Myocyte (in vitro differentiated cells): ENCODE measurements around the gene ACOXL. TPM values are rescaled to one million over a fixed set of nuclear protein-coding genes. Genes with fewer than 3 reads are reported as not detected.
A peak's percentile ranks its signal among the peaks of the same experiment; 100 is the strongest.

Source experiments
- DNase-seq: peaks from one replicate; pipeline ENCODE4 v3.0.0-alpha.2; 2012; ENCODE audit warnings: low read depth
- total RNA-seq: library from RNA; depleted of rRNA; stranded (reverse); fragments of >200 nt; gene quantifications from 2 replicates; pipeline ENCODE4 v1.2.3, GENCODE V29; 2014

Gene ACOXL
- total RNA-seq, 1 donor from 2014 or later = not detected

DNA sequence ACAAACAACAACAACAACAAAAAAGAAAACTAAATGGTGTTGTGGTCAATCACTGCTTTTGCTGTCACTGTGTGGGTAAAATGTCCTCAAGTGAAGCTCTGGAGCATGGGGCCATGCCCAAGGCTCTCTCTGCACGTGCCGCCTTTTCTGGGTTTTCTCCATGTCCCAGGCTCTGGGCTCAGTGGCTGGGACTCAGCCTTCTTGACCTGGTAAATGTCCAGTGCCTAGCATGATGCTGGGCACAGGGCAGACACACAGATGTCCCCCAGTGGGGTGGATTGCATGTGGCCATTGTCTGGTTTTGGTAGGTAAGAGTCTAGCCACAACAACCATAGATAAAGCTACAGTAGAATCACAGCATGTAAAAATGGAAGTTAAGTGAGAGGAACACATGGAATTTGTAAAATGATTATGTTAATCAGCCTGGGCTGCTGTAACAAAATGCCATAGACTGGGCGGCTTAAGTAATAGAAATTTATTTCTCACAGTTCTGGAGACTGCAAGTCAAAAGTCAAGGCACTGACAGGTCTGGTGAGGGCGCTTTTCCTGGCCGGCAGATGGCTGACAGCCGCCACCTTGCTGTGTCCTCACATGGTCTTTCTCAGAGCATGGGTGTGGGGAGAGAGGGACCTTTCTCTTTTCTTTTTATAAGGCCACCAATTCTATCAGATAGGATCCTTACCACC is 174.4 kb downstream of the ACOXL start:
- DNase-seq = no peak

DNA sequence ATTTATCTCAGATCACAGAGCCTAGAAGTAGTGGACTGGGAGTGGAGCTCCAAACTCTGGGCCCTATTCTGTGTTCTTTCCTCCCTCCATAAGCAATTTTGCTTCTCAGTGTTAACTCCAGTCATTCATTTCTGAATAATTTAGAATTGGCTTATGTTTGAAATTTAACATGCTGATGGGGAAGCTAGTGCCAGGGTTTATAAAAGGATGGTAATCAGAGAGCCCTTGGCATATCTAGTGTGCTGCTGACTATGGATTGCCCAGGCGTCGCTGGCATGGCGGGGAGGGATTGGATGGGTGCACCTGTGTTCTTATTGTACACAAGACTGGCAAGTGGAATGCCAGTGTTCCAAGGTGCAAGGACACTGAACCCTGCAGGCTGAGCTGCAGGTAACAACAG is 177.1 kb downstream of the ACOXL start:
- DNase-seq = no peak

DNA sequence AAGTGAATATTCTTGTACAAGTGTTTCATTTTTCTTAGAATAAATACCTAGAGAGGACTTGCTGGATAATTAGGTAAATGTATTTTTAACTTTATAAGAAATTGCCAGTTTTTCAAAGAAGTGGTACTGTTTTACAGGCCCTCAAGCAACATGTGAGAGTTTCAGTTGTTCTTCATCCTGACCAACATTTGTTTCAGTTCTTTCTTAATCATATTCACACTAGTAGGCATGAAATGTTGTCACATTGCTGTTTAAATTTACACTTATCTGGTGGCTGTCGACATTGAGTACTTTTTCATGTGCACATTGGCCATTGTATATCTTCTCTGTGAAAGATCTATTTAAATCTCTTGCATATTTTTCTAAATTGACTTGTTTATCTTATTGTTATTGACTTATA is 178.1 kb downstream of the ACOXL start:
- no peak for DNase-seq

GRCh38 chr2:110919738-110920137 is 187.4 kb downstream of the ACOXL start:
- no peak for DNase-seq

- no peak for DNase-seq
Observed at GRCh38 chr2:110925479-110925878, 193.1 kb downstream of the ACOXL start.

- no peak for DNase-seq
Observed at GRCh38 chr2:110927526-110927925, 195.2 kb downstream of the ACOXL start.

- DNase-seq = no peak
Observed at GRCh38 chr2:110929528-110929927, 197.2 kb downstream of the ACOXL start.

GRCh38 chr2:110931648-110932047 is 199.3 kb downstream of the ACOXL start:
- DNase-seq = no peak

- no peak for DNase-seq
Observed at GRCh38 chr2:110933420-110933819, 201.0 kb downstream of the ACOXL start.

GRCh38 chr2:110934948-110935347 is 202.6 kb downstream of the ACOXL start:
- no peak for DNase-seq

DNA sequence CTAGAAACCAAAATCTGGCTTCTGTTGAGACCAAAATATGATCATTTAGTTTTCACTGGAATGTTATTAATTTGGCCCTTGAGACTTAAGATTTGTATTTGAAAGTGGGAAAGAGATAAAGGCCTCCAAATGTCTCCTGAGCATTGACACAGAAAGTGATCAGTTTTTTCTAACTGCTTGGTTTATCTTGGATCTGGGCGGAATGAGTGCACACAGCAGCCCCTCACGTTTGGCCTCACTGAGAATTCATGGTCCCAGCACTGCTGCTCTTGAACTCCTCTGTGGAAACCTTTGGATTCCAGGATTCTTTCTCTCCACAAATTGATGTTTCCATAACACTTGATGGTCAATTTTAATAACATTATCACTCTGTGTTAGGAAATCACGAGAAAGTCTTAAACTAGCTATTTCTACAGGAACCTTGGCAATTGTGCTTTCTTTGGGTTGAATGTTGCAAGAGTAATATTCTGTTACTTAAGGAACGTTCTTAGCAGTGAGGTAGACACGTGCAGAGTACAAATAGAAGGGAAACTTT is 208.1 kb downstream of the ACOXL start:
- no peak for DNase-seq

DNA sequence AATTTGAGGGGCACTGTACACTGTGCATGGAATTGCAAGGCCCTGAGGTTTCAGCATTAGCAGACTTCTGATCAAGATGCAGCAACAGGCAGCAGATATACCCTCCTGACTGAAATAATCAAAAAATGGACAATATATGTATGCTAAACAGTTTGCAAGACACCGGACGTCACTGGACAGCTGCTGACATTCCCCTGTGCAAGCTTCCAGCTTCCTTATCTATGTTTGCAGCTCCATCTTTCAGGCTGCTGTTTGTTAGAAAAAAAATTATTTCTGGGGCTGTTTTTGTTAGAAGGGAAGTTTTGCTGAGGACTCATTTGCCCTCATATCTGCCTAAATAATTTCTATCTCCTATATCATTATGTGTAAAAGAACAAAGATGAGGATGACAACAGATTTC is 208.9 kb downstream of the ACOXL start:
- no peak for DNase-seq

GRCh38 chr2:110943070-110943634 is 210.8 kb downstream of the ACOXL start:
- no peak for DNase-seq

DNA sequence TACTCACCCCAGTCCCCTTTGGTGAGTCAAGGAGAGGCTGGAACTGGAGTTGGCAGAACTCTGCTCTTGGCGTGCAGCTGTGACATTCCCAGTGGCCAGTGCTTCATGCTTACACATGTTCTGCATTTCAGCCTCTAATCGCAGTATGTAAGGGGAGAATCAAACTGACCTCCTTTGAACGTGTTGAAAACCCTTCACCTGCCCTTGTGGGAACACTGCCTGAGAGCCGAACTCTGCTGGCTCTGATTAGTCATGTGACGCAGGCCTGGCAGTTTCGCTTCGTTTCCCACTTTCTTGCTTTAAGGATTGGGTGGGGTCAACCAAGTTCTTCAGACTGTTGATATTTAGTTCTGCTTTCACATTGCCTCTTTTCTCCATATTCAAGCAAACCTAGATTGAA is 214.5 kb downstream of the ACOXL start:
- peak; percentile 1 for DNase-seq

- DNase-seq = peak; percentile 8
Observed at GRCh38 chr2:110948027-110948674, 215.8 kb downstream of the ACOXL start.

GRCh38 chr2:110950281-110950680 is 217.9 kb downstream of the ACOXL start:
- DNase-seq = no peak

DNA sequence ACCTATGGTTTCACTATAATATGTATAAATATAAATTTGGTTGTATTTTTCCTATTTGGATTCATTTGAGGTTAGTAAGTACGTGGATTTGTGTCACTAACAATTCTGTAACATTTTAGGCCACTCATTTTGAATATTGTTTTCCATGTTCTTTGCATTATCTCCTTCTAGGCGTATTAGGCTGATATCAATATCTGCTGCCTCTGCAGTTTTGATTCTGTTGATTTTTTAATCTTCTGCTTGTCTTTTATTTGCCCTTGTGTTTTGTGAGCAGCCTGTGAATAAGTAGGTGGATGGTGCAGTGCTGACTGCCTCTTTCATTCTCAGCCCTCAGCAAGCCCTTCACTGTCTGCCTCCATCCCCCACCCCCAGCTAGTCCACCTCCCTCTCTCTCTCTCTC is 222.7 kb downstream of the ACOXL start:
- DNase-seq = no peak

DNA sequence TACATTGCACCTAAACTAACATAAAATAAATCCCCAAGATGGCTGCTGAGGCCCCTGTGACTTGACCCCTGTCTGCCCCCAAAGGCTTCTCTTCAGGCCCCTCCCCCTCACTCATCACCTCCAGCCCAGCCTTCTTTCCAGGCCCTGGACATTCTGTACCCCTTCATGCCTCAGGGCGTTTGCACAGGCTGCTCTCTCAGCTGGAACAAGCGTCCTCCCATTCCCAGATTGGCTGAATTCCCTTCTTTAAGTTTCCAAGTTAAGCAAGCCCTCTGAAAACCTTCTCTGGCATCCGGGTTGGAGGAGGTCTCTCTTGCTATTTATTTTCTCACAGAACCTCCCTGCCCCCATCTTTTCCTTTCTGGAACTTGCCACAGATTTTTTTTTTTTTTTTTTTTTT is 223.2 kb downstream of the ACOXL start:
- DNase-seq = no peak

DNA sequence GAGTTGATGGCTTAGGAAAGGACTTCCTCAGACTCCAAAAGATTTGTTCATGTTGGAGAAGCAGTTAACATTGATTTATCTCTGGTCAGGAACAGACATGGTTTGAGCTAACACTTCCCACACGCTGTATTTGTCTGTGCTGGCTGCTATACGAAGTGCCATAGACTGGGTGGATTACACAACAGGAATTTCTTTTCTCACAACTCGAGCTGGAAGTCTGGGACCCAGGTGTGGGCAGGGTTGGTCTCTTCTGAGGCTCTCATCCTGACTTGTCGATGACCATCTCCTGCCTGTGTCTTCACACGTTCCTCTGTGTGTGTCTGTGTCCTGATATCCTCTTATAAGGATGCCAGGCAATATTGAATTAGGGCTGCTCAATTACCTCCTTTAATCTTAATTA is 224.9 kb downstream of the ACOXL start:
- no peak for DNase-seq

- DNase-seq = no peak
Observed at GRCh38 chr2:110958346-110959119, 226.2 kb downstream of the ACOXL start.

DNA sequence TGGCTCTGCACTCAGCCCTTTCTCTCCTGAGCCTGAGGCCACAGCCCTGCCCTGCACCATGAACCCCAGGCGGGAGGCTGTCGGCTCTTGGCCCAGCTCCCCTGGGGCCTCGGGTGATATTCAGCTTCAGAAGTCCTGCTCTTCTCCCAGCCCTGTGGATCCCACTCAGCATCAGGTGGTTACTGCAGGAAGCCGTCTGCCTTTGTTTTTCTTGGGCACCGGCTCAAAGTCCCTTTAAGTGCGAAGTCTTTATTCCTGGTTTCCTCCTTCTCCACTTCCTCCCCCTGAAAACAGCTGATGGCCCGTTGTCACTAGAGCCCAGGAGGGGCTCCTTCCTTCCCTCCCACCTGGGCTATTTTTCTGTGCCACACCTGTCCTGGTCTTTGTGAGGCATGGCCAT is 226.8 kb downstream of the ACOXL start:
- DNase-seq = no peak

GRCh38 chr2:110960281-110960680 is 227.9 kb downstream of the ACOXL start:
- no peak for DNase-seq
